Lung microvascular endothelial cell (primary cell): ENCODE measurements around the gene NPAS3. TPM values are rescaled to one million over a fixed set of nuclear protein-coding genes. Genes with fewer than 3 reads are reported as not detected.
A peak's percentile ranks its signal among the peaks of the same experiment; 100 is the strongest.

ENCODE experiments used
- DNase-seq, 2 donors: peaks; one replicate each; pipeline versions ENCODE4 v3.0.0 to v3.0.0-alpha.2; 2010; ENCODE audit warnings: low read depth in 2 of 2
- total RNA-seq: library from RNA; depleted of rRNA; stranded (reverse); fragments of >200 nt; gene quantifications from 2 replicates; pipeline ENCODE4 v1.2.1, GENCODE V29; 2014

The NPAS3 gene
- total RNA-seq, 1 donor from 2014 or later: 0.20 TPM

DNA sequence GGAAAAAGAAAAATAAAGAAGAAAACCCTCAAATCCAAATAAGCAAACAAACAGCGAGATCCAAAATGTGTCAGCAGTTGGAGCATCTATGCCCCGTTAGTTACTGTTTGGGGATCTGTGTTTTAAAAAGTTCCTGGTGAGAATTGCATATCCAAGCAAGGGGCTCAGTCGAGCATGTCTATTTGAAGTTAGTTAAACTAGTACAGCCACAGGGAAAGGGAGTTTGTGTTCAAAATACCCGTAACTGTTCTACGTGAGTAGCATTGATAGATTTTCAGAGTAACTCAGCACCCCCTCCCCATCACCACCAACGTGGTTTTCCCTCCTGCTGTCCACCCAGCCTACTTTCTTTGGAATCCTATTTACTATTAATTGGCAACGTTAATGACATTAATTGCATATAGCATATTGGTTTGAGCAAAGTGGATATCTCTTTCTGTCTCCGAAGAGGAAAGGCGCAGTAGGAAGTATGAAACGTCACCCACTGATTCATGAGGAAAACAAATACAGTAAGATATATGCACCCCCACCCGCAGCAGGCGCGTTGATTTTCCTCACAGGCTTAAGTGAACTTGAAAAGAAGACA lies 1.5 kb downstream of the NPAS3 start:
- DNase-seq: peak in 1 of 2 donors; percentile 16

DNA sequence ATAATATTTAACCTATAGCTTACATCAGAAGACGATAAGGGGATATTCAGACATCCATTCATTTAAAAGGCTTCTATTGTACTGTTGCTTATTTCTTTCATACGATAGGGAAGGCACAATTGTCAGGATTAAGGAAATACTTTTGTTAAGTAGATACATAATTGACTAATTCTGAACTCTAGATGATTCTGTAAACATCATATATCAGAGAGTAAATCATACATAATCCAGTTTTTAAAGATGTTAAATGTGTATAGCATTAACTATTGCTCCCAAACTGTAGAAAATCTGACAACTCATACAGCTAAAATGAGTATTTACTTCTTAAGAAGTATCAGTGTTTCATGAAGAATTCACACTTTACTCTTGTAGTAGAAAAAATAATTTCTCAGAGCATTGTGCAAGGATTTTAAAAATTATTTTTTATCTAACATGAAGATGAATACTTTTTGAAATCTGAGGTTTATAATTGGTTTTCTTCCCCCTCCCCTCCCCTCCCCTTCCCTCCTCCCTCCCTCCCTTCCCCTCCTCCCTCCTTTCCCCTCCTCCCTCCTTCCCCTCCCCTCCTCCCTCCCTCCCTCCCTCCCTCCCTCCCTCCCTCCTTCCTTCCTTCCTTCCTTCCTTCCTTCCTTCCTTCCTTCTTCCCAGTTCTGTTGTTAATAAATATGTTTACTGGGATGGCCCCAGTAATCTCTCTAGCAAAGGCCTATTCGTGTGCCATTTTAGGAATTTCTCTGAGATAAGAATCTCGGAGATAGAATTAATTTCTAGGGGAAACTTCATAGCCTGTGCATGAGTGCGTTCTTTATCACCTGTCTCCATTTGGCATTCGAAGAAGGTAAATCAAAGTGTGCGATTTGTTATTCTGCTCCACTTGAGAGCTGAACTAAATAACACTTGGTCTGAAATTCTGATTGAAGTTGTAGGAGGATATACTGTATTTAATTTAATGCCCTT lies 2.3 kb downstream of the NPAS3 start:
- DNase-seq: no peak

DNA sequence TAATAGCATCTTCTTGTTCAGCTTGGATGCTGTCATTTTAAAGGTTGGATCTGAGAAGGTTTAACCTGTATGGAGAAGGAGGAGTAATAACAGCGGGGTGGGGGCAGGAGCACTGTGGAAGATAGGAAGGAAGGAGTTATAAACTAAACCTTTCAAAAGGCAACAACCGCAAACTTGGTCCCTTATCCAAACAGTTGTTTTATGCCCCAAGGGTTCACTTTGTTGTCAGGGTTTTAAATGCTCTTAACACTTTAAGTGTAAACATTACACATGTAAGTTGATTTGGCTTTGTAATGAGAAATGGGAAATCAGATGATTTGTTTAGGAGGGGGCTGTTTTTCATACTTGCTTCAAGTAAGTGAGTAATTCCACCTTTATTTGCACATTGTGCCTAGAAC lies 3.0 kb downstream of the NPAS3 start:
- DNase-seq: no peak

DNA sequence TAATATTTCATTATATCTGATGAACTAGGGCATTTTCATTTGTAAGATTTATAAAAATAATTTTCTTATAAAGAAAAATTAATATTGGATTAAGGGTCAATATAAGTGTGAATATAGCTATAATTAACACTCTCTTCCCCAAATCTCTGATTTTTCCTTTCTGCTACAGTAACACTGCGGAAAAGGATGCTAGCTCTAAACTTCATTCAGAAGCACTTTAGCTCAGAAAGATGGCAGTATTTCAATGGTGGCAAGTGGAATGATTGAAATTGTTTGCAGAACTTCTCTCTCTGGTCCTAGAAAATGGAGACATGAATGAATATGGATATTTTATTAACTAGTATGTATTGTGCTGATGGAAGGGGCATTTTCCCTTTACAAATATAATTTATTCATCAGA lies 8.4 kb downstream of the NPAS3 start:
- DNase-seq: no peak

DNA sequence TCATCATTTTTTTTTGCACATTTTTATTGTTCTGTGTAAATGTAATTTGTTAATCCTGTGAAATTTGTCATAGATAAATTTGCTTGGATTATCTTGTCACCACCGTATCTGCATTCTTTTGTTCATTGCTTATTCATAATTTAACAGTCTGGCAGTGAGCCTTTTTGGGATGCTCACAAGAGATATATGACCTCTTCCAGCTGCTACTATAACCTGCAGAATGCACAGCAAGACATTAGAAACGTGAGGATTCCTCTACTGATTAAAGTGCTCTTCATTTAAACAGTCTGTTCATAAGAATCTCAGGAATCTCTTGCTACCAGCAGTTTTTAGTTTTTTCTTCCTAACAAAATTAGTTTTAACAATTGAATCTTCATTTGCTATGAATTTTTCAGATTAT lies 9.1 kb downstream of the NPAS3 start:
- no peak for DNase-seq

DNA sequence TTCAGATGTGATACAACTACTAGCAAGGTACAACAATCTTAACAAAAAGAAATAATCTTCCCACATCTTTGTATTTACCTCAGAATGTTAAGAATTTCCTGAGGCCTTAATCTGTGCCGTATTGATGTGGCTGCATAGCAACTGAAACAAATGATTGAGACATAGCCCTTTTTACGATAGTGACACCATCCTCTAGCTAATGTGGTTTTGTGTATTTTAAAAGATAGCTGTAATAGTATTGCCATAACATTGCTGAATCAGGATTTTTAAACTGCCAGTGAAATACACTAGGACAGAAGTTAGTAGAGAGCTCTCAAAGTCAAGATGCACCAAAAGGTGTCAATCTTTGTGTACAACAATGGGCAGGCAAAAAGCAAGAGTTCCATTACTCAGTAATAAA lies 11.9 kb downstream of the NPAS3 start:
- DNase-seq: no peak

DNA sequence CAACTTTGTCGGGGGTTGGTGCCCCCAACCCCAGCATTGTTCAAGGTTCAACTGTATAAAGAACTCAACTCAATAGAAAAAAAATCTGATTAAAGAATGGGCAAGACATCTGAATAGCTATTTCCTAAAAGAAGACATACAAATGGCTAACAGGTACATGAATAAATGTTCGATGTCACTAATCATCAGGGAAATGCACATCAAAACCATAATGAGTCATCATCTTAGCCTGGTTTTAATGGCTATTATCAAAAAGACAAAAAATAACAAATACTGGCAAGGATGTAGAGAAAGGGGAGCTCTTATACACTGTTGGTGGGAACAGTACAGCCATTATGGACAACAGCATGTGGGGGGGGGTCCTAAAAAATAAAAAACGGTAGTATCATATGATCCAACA lies 28.7 kb downstream of the NPAS3 start:
- no peak for DNase-seq

DNA sequence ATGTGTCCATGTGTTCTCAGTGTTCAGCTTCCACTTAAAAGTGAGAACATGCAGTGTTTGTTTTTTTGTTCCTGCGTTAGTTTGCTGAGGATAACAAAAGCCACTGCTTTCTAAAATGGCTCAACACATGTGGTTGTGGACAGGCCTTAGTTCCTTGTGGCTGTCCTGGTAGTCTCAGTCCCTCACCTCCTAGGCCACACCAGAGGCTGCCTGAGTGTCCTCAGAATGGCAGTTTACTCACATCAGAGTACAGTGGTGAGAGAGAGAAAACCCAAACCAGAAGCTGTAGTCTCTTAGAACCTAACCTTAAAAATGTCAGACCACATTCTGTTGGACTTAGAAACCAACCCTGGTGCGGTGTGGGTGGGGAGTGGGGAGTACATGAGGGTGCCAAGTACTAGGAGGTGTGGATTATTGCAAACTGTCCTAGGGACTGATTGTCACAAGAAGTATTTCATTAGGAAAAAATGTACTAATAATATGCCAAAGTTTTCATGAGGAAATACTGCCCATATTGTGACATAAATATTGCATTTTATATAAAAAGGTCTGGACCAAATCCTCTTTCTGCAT lies 30.4 kb downstream of the NPAS3 start:
- DNase-seq: no peak

DNA sequence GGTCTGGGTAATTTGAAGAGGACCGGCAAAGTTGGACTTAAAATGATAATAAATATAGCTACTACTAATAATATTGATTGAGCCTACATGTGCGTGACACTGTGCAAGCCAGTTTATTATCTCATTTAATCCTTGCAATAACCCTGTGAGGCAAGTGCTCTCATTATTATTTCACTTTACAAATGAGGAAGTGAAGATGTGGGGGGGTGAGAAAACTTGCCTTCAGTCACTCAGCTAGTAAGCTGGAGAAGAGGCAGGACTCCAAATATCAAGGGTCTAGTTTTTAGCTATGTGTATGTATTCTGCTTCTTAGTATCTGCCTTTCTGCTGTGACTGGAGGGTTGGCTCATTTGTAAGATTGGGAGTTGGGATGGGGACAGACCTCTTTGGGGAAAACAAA lies 39.2 kb downstream of the NPAS3 start:
- no peak for DNase-seq

DNA sequence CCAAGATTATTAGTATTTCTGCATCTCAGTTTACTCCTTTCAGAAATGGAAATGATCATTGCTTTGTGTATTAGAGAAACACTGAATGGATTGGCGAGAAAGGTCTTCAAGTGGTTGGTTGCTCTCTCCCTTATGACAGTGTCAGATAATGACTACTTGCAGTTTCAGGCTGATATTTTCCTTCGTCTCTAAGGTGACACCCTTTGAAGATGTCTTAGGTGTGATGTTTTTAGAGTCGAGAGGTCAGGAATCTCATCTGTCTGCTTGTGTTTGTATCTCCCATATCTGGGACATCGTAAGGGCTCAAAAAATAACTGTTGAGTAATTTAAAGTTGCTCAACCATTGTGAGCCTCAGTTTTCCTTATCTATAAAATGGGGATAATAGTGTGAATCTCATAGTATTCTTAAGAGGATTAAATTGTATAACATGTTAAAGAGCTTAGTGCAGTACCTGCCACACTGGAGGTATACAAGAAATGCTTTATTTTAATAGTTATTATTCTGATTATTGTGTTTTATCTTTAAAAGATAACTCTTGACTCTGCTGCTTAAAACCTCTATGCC lies 40.1 kb downstream of the NPAS3 start:
- DNase-seq: no peak

DNA sequence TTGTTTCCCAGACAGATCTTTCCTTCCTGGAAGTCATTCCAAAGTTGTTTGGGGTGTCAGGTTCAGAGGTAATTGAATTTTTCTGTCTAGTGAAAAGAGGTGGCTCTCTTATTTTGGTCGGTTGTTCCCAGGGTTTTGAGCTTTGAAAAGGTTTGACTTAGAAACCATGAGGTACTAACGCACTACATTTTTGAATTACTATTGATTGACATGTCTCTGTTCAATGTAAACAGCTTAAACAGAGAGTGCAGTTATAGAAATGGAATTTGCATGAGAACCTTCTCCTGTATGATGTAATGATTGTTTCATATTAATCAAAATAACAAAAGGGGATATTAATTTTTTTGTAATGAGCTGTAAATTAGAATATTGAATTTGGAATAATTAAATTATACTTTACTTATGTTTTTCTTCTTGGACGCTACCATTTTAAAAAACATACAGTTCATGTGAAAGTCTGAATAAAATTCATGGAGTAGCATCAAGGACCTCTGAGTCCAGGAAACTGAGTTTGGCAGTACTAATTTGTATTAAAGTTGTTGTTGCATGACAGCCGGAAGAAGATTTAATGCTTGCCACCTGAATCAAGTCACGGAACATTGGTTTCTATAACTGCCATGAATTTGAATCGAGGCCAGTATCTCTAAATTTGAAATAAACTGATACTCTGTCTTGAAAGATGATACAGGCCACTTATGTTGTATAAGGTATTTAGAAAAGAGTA lies 41.7 kb downstream of the NPAS3 start:
- no peak for DNase-seq

DNA sequence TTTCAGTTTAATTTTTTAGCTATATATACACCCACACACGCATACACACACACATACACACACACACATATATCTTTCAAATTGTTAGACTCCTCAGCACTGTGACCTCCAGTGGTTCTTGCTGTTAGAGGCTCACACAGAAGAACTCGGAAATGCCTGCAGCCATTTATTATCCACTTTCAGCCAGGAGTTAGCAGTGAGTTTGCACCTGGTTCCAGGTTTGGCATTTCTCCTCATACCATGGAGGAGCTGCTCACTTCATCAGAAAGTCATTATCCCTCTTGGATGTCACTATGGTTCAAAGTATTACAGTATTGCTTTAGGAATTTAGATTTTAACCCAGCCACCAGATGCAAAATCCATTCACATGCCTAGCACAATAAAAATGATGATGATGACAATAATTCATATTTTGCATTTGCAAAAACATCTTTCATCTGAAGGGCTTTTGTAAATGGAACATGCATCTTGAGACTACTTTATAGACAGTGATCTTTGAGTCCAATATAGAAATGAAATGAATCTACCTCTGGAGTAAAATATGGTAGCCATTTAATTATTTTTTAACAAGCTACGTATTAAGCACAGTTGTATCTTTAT lies 42.3 kb downstream of the NPAS3 start:
- no peak for DNase-seq

DNA sequence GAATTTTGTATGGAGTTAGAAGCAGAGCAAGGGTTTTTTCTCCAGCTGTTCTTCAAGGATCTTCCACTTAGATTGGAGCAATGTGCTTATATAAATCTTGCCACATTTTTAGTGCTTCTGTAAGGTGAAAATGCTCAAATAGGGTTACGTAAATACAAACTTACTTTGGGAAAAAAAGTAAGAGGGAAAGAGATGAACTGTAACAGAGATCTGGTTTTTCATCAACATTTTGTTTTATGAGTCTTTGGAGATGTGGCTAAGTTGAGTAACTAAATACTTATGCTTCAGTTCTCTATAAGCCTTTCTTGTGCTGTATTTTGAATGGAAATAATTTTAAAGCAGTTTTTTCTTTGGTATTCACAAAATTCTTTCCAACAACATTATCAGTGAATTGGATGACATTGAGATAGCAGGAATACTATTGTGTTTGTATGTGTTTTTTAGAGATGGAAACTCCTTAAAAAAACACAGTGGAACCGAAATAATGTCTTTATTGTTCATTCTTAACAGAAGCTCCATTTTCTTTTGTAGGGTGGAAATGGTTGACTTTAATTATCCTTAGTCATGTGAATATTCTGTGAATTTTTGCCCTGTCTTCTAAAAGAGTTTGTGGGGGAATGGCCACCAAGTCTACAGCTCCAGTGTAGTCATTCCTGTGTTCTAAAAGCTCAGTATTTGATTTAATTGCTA lies 45.7 kb downstream of the NPAS3 start:
- DNase-seq: no peak

DNA sequence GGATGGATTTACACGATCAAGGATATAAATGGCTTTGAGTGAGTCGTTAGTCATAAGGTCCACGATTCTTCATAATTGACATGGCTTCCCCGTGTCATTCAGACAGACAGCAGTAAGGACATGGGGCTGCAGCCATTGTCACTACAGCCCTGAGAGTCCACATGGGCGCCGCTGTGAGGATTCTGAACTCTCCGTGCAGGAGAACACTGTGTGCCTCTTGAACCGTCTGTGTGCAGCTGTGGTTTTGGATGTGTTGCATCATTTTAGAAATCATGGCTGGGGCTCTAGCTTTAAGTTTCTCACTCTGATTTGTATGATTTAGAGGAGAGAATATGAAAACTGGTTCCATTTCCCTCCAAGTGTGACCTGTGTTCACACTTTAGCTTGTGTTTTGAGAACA lies 47.2 kb downstream of the NPAS3 start:
- DNase-seq: no peak

DNA sequence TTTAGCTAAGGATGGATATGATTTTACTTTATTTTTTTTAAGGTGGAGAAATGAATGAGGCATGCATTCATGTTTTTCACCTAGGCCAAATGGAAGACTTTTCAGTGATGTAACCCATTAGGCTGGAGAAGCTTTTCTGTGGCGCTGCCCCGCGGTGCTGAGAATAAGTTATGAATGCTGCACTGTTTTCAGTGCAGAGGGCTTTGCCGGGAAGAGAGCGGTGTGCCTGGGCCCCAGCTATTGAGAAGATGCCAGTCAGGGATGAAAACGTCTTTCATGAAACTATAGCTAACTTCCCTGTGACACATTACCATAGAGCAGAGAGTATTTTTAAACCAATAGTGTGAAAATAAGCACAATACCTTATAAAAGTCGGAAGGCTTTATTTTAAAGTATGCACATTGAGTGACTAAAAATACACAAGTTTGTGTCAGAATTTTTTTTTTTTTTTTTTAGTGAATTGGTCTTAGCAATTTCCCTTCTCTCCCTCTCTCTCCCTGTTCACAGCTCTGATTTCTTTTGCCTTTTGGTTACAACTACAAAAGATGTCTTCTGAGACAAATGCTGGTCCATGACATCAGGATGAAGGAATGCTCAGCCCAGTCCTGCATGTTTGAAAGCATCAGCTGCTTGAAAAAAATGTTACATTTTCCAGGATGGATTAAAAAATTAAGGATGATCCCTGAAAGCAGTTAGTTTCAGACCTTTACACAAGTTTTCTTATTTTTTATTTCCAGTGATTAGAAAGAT lies 48.3 kb downstream of the NPAS3 start:
- DNase-seq: no peak

DNA sequence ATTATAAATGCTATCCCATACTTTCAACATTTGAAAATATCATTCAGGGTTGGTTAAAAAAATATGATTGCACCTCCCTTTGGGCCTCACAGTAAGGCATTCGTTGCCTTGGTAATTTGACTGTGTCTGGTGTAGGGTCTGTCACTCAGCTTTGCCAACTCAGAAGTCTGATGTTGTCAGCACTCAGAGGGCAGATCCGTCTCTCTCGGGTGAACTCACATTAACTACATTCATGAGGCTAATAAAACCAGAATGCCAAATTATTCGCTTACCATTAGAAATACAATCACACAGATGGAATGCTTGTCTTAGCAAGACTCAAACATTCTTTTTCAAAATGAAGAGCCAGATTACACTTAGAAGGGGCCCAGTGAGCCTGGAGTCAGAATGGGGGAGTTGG lies 53.0 kb downstream of the NPAS3 start:
- no peak for DNase-seq

DNA sequence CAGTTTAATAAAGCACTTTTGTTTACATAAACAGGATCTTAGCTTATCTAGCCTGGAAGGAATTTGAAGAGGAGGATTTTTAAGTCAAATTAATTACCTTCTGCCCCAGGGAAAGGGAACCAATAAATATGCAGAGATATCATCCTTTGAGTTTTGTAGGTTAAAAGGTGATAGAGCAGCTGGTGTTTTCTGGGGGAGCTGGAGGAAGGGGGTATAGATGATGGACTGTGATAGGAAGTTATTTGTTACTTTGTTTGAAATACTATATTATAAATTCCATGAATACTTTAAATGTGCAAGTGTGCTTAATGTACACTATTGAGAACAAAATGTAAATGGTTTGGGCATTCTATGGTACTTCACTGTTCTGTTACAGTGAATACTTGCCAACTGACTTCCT lies 55.2 kb downstream of the NPAS3 start:
- DNase-seq: peak in 1 of 2 donors; percentile 1

DNA sequence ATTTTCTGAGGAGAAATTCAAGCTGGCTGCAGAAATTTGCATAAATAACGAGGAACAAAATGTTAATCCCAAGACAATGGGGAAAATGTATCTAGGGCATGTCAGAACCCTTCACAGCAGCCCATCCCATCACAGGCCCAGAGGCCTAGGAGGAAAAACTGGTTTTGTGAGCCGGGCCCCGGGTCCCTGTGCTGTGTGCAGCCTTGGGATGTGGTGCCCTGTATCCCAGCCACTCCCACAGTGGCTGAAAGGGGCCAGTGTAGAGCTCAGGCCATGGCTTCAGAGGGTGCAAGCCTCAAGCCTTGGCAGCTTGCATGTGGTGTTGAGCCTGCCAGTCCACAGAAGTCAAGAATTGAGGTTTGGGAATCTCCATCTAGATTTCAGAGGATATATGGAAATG lies 57.7 kb downstream of the NPAS3 start:
- DNase-seq: no peak

DNA sequence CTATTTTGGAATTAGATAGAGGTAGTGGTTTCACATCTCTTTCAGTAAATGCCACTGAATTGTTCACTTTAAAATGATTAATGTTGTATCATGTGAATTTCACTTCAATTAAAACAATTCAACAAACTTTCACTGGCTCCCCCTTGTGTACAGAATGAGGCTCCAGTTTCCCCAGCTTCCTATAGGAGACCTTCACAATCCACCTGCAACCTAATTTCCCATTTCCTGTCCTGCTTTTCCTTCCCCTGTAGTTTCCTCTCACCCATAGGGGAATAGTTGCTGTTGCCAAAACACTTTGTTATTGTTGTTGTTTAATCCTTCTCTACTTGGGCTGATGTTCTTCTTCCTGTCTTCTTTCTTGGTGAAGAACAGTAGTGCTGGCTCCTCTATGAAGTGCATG lies 59.8 kb downstream of the NPAS3 start:
- peak; percentile 22 to 52 for DNase-seq

DNA sequence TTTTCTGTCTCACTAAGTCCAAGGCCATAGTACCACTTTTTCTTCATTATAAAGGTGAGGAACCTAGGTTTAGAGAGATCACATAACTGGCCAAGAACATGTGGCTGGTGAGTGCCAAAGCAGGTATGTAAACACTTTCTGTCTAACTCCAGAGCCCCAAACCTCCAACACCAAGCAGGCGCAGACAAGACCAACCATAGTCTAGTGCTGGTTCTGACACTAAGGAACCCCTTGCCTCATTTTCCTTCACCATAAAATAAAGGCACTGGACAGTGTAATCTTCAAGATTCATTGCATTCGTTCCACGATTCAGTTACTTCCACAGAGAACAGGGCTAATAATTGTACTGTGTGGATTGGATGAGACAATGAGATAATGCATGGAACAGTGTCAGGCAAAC lies 71.0 kb downstream of the NPAS3 start:
- DNase-seq: no peak
